PFSK-1 (cell line): ENCODE results near the gene AQP1.

Experiments used
- FOXP2 ChIP-seq: optimal IDR thresholded peaks from 2 replicates; pipeline ENCODE3; 2011; ENCODE audit warnings: borderline replicate concordance, control low read depth, inconsistent platforms; ENCODE audit not compliant: insufficient read depth; ENCODE audit errors: extremely low read length, extremely low read depth
- POLR2AphosphoS5 ChIP-seq: IDR thresholded peaks from 2 replicates; pipeline ENCODE4 v1.6.1; 2012; ENCODE audit warnings: low read depth, mild to moderate bottlenecking, control low read depth, low read length, moderate library complexity
- SIN3A ChIP-seq: IDR thresholded peaks from 2 replicates; pipeline ENCODE4 v1.6.1; 2012; ENCODE audit warnings: mild to moderate bottlenecking, low read length, moderate library complexity, borderline replicate concordance; ENCODE audit not compliant: insufficient read depth
- TAF1 ChIP-seq: IDR thresholded peaks from 2 replicates; pipeline ENCODE4 v1.6.1; 2012; ENCODE audit warnings: low read length, control low read depth, borderline replicate concordance; ENCODE audit not compliant: insufficient read depth
- TF ChIP-seq, protein P1 (sequence below), 2 experiments: IDR thresholded peaks; 2 replicates each; pipeline versions ENCODE4 v1.6.1 to v1.8.0; 2011 to 2012; ENCODE audit warnings: low read depth in 2 of 2, low read length in 2 of 2, control low read depth in 1 of 2, inconsistent platforms in 1 of 2, mild to moderate bottlenecking in 1 of 2, moderate library complexity in 1 of 2; ENCODE audit not compliant: insufficient read depth in 1 of 2

DNA sequence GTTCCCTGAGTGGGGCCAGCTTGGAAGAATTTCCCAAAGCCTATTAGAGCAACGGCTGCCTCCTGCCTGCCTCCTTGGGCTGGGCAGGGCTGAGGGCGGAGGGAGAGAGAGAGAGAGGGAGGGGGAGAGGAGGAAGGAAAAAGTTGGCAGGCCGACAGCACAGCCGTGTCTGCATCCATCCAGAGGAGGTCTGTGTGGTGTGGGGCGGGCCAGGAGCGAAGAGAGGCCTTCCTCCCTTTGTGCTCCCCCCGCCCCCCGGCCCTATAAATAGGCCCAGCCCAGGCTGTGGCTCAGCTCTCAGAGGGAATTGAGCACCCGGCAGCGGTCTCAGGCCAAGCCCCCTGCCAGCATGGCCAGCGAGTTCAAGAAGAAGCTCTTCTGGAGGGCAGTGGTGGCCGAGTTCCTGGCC is at the start of gene AQP1:
- TF ChIP-seq POLR2AphosphoS5, result no peak
- TF ChIP-seq TAF1, result no peak
- TF ChIP-seq, protein P1, sequence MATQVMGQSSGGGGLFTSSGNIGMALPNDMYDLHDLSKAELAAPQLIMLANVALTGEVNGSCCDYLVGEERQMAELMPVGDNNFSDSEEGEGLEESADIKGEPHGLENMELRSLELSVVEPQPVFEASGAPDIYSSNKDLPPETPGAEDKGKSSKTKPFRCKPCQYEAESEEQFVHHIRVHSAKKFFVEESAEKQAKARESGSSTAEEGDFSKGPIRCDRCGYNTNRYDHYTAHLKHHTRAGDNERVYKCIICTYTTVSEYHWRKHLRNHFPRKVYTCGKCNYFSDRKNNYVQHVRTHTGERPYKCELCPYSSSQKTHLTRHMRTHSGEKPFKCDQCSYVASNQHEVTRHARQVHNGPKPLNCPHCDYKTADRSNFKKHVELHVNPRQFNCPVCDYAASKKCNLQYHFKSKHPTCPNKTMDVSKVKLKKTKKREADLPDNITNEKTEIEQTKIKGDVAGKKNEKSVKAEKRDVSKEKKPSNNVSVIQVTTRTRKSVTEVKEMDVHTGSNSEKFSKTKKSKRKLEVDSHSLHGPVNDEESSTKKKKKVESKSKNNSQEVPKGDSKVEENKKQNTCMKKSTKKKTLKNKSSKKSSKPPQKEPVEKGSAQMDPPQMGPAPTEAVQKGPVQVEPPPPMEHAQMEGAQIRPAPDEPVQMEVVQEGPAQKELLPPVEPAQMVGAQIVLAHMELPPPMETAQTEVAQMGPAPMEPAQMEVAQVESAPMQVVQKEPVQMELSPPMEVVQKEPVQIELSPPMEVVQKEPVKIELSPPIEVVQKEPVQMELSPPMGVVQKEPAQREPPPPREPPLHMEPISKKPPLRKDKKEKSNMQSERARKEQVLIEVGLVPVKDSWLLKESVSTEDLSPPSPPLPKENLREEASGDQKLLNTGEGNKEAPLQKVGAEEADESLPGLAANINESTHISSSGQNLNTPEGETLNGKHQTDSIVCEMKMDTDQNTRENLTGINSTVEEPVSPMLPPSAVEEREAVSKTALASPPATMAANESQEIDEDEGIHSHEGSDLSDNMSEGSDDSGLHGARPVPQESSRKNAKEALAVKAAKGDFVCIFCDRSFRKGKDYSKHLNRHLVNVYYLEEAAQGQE (IDR thresholded peaks at IDR 0.05; ENCODE audit: insufficient read depth in 1 of 2, low read depth in 2 of 2, low read length in 2 of 2), result no peak
- TF ChIP-seq SIN3A, result no peak
- TF ChIP-seq FOXP2, result no peak
